HCT116 (cell line): ENCODE data around the gene NIT2.

ENCODE experiments used
- RAD21 ChIP-seq: IDR thresholded peaks from 2 replicates; pipeline ENCODE4 v1.6.1; 2012; ENCODE audit warnings: low read depth, mild to moderate bottlenecking
- TF ChIP-seq, protein P1 (sequence below), 3 experiments: fragments of 200-600 bp in 1 of 3; sonication (generic) in 1 of 3; IDR thresholded peaks in 2 of 3; conservative IDR thresholded peaks in 1 of 3; 2 replicates each; pipeline ENCODE4 v1.5.1; 2012 to 2017; ENCODE audit warnings: low read depth in 2 of 3, low read length in 2 of 3, antibody characterized with exemption in 1 of 3, borderline replicate concordance in 1 of 3, control low read depth in 1 of 3, mild to moderate bottlenecking in 1 of 3, mixed read lengths in 1 of 3, mixed run types in 1 of 3, moderate library complexity in 1 of 3; ENCODE audit not compliant: insufficient read depth in 1 of 3
- TF ChIP-seq, protein P2 (sequence below): IDR thresholded peaks from 2 replicates; pipeline ENCODE4 v1.6.1; 2012

DNA sequence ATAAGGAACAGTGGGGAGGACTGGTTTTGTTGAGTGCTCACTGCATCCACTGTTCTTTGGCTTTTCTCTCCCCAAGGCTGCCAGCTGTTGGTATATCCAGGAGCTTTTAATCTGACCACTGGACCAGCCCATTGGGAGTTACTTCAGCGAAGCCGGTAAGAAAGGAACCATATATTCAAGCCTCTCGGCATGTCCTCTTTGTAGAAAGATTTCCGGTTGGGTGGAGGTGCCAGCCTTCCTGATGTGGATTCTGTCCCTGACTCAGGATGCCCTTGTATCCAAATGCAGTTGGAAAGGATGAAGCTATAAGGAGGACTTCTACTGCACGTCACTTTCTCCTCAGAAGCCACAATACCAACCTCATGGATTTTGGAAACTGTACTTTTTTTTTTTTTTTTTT, 14.2 kb downstream of the NIT2 start:
- TF ChIP-seq, protein P1, sequence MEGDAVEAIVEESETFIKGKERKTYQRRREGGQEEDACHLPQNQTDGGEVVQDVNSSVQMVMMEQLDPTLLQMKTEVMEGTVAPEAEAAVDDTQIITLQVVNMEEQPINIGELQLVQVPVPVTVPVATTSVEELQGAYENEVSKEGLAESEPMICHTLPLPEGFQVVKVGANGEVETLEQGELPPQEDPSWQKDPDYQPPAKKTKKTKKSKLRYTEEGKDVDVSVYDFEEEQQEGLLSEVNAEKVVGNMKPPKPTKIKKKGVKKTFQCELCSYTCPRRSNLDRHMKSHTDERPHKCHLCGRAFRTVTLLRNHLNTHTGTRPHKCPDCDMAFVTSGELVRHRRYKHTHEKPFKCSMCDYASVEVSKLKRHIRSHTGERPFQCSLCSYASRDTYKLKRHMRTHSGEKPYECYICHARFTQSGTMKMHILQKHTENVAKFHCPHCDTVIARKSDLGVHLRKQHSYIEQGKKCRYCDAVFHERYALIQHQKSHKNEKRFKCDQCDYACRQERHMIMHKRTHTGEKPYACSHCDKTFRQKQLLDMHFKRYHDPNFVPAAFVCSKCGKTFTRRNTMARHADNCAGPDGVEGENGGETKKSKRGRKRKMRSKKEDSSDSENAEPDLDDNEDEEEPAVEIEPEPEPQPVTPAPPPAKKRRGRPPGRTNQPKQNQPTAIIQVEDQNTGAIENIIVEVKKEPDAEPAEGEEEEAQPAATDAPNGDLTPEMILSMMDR (IDR thresholded peaks at IDR 0.05 in 2 of 3, conservative IDR thresholded peaks at IDR 0.05 in 1 of 3; ENCODE audit: borderline replicate concordance in 1 of 3, insufficient read depth in 1 of 3, low read depth in 2 of 3, low read length in 2 of 3): no peak
- TF ChIP-seq, protein P2, sequence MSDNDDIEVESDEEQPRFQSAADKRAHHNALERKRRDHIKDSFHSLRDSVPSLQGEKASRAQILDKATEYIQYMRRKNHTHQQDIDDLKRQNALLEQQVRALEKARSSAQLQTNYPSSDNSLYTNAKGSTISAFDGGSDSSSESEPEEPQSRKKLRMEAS: no peak
- no peak for TF ChIP-seq RAD21
